ENCODE measurements around the gene KIR2DL4.

Gene KIR2DL4

DNA sequence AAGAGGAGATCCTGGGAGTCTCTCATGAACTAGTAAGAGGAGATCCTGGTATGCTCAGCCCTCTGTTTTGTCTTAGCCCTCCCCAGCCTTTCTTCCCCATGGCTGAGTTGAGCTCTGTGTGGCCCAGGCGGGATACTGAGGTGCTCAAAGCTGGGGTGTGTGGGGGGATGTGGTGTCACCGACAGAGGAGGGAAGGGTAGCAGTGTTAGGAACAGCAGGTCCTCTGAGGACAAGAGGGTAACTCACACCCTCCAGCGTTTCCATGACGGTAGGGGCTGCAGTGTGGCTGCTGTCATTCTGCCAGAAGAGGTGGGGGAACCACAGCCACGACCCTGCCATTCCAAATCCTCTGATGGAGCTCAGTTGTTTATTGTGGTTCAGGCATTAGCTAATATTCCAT lies 691 bp downstream of the KIR2DL4 start (continued):
- no peak for TF ChIP-seq BACH2 (CRISPR knock-in tag; IDR thresholded peaks at IDR 0.05; ENCODE audit: borderline replicate concordance)
- TF ChIP-seq, protein P1, sequence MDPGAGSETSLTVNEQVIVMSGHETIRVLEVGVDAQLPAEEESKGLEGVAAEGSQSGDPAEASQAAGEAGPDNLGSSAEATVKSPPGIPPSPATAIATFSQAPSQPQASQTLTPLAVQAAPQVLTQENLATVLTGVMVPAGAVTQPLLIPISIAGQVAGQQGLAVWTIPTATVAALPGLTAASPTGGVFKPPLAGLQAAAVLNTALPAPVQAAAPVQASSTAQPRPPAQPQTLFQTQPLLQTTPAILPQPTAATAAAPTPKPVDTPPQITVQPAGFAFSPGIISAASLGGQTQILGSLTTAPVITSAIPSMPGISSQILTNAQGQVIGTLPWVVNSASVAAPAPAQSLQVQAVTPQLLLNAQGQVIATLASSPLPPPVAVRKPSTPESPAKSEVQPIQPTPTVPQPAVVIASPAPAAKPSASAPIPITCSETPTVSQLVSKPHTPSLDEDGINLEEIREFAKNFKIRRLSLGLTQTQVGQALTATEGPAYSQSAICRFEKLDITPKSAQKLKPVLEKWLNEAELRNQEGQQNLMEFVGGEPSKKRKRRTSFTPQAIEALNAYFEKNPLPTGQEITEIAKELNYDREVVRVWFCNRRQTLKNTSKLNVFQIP (CRISPR knock-in tag; IDR thresholded peaks at IDR 0.05; ENCODE audit: borderline replicate concordance, low read depth), result no peak

DNA sequence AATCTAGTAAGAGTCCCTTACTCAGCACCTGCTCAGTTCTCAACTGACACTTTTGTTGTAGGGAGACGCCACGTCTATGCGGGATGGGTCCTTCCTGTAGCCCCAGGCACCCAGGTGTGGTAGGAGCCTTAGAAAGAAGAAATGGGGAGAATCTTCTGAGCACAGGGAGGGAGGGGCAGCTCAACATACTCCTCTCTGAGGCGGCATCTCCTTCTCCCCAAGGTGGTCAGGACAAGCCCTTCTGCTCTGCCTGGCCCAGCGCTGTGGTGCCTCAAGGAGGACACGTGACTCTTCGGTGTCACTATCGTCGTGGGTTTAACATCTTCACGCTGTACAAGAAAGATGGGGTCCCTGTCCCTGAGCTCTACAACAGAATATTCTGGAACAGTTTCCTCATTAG lies 1.2 kb downstream of the KIR2DL4 start:
- TF ChIP-seq PPARA (CRISPR knock-in tag; IDR thresholded peaks at IDR 0.05; ENCODE audit: borderline replicate concordance) (no peak), ZFP30 (CRISPR knock-in tag; IDR thresholded peaks at IDR 0.05) (no peak), RARB (CRISPR knock-in tag; IDR thresholded peaks at IDR 0.05) (no peak), ZNF70 (CRISPR knock-in tag; IDR thresholded peaks at IDR 0.05) (no peak)
- no peak for ATAC-seq

DNA sequence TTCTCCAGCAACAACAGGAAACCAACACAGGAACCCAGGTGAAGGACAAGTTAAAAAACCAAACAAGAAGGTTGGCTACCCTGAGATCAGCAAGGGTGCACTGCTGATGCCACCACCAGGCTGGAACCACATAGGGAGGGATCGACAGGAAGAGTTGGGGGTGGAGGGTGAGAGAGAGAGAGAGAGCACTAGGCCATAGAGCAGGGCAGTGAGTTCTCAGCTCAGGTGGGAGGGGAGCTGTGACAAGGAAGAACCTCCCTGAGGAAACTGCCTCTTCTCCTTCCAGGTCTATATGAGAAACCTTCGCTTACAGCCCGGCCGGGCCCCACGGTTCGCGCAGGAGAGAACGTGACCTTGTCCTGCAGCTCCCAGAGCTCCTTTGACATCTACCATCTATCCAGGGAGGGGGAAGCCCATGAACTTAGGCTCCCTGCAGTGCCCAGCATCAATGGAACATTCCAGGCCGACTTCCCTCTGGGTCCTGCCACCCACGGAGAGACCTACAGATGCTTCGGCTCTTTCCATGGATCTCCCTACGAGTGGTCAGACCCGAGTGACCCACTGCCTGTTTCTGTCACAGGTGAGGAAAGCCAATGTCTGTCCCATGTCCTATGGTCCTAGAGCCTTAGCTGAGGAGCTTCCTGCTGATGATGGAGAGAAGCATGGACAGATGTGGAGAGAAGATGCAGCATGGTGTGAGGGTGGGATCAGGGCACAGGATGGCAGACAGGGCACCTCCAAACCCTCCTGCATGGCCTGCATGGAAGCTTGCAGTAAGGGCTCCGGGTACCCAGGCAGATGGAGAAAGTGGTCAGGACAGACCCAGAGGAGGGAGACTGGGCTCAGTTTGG lies 2.5 kb downstream of the KIR2DL4 start:
- no peak for ATAC-seq
- TF ChIP-seq ISL1 (CRISPR knock-in tag; IDR thresholded peaks at IDR 0.05) (no peak), PPARA (CRISPR knock-in tag; IDR thresholded peaks at IDR 0.05; ENCODE audit: borderline replicate concordance) (no peak), ZFP30 (CRISPR knock-in tag; IDR thresholded peaks at IDR 0.05) (no peak), ZNF565 (CRISPR knock-in tag; conservative IDR thresholded peaks at IDR 0.05; ENCODE audit: low read depth) (no peak), CSDC2 (CRISPR knock-in tag; IDR thresholded peaks at IDR 0.05) (no peak), ZFP3 (CRISPR knock-in tag; IDR thresholded peaks at IDR 0.05) (no peak), TCF4 (CRISPR knock-in tag; IDR thresholded peaks at IDR 0.05; ENCODE audit: borderline replicate concordance) (no peak), BACH2 (CRISPR knock-in tag; IDR thresholded peaks at IDR 0.05; ENCODE audit: borderline replicate concordance) (no peak), ZNF70 (CRISPR knock-in tag; IDR thresholded peaks at IDR 0.05) (no peak), ZNF8 (CRISPR knock-in tag; IDR thresholded peaks at IDR 0.05) (no peak)
- TF ChIP-seq, protein P2, sequence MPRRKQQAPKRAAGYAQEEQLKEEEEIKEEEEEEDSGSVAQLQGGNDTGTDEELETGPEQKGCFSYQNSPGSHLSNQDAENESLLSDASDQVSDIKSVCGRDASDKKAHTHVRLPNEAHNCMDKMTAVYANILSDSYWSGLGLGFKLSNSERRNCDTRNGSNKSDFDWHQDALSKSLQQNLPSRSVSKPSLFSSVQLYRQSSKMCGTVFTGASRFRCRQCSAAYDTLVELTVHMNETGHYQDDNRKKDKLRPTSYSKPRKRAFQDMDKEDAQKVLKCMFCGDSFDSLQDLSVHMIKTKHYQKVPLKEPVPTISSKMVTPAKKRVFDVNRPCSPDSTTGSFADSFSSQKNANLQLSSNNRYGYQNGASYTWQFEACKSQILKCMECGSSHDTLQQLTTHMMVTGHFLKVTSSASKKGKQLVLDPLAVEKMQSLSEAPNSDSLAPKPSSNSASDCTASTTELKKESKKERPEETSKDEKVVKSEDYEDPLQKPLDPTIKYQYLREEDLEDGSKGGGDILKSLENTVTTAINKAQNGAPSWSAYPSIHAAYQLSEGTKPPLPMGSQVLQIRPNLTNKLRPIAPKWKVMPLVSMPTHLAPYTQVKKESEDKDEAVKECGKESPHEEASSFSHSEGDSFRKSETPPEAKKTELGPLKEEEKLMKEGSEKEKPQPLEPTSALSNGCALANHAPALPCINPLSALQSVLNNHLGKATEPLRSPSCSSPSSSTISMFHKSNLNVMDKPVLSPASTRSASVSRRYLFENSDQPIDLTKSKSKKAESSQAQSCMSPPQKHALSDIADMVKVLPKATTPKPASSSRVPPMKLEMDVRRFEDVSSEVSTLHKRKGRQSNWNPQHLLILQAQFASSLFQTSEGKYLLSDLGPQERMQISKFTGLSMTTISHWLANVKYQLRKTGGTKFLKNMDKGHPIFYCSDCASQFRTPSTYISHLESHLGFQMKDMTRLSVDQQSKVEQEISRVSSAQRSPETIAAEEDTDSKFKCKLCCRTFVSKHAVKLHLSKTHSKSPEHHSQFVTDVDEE (CRISPR knock-in tag; IDR thresholded peaks at IDR 0.05), result no peak

DNA sequence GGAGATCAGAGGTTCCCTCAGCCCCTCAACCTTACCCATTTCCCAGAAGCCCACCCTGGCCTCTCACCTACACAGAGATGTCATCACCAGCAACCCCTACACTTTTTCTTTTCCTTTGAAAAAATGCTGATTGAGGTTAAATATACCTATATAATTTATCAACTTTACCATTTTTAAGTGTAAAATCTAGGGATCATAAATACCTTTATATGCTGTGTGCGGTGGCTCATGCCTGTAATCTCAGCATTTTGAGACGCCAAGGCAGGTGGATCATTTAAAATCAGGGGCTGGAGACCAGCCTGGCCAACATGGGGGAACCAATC lies 3.1 kb downstream of the KIR2DL4 start:
- ATAC-seq, result no peak
- no peak for TF ChIP-seq ISL1 (CRISPR knock-in tag; IDR thresholded peaks at IDR 0.05)
- no peak for TF ChIP-seq ZC3H10 (CRISPR knock-in tag; IDR thresholded peaks at IDR 0.05)
- TF ChIP-seq GLIS3 (CRISPR knock-in tag; IDR thresholded peaks at IDR 0.05), result no peak
- TF ChIP-seq ZNF565 (CRISPR knock-in tag; conservative IDR thresholded peaks at IDR 0.05; ENCODE audit: low read depth), result no peak
- TF ChIP-seq TOX (CRISPR knock-in tag; IDR thresholded peaks at IDR 0.05; ENCODE audit: borderline replicate concordance), result no peak
- TF ChIP-seq, protein P3, sequence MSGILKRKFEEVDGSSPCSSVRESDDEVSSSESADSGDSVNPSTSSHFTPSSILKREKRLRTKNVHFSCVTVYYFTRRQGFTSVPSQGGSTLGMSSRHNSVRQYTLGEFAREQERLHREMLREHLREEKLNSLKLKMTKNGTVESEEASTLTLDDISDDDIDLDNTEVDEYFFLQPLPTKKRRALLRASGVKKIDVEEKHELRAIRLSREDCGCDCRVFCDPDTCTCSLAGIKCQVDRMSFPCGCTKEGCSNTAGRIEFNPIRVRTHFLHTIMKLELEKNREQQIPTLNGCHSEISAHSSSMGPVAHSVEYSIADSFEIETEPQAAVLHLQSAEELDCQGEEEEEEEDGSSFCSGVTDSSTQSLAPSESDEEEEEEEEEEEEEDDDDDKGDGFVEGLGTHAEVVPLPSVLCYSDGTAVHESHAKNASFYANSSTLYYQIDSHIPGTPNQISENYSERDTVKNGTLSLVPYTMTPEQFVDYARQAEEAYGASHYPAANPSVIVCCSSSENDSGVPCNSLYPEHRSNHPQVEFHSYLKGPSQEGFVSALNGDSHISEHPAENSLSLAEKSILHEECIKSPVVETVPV (CRISPR knock-in tag; IDR thresholded peaks at IDR 0.05), result no peak
- TF ChIP-seq CSDC2 (CRISPR knock-in tag; IDR thresholded peaks at IDR 0.05), result no peak
- TF ChIP-seq, protein P1 (CRISPR knock-in tag; IDR thresholded peaks at IDR 0.05; ENCODE audit: borderline replicate concordance, low read depth), result no peak
- TF ChIP-seq ZNF8 (CRISPR knock-in tag; IDR thresholded peaks at IDR 0.05), result no peak
- TF ChIP-seq, protein P4, sequence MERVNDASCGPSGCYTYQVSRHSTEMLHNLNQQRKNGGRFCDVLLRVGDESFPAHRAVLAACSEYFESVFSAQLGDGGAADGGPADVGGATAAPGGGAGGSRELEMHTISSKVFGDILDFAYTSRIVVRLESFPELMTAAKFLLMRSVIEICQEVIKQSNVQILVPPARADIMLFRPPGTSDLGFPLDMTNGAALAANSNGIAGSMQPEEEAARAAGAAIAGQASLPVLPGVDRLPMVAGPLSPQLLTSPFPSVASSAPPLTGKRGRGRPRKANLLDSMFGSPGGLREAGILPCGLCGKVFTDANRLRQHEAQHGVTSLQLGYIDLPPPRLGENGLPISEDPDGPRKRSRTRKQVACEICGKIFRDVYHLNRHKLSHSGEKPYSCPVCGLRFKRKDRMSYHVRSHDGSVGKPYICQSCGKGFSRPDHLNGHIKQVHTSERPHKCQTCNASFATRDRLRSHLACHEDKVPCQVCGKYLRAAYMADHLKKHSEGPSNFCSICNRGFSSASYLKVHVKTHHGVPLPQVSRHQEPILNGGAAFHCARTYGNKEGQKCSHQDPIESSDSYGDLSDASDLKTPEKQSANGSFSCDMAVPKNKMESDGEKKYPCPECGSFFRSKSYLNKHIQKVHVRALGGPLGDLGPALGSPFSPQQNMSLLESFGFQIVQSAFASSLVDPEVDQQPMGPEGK (CRISPR knock-in tag; IDR thresholded peaks at IDR 0.05; ENCODE audit: borderline replicate concordance), result no peak
- TF ChIP-seq, protein P5, sequence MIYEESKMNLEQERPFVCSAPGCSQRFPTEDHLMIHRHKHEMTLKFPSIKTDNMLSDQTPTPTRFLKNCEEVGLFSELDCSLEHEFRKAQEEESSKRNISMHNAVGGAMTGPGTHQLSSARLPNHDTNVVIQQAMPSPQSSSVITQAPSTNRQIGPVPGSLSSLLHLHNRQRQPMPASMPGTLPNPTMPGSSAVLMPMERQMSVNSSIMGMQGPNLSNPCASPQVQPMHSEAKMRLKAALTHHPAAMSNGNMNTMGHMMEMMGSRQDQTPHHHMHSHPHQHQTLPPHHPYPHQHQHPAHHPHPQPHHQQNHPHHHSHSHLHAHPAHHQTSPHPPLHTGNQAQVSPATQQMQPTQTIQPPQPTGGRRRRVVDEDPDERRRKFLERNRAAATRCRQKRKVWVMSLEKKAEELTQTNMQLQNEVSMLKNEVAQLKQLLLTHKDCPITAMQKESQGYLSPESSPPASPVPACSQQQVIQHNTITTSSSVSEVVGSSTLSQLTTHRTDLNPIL (CRISPR knock-in tag; IDR thresholded peaks at IDR 0.05; ENCODE audit: low read depth), result no peak
- no peak for TF ChIP-seq ZFP3 (CRISPR knock-in tag; IDR thresholded peaks at IDR 0.05)
- TF ChIP-seq, protein P2 (CRISPR knock-in tag; IDR thresholded peaks at IDR 0.05), result no peak
- TF ChIP-seq ZFP30 (CRISPR knock-in tag; IDR thresholded peaks at IDR 0.05), result no peak
- no peak for TF ChIP-seq RARB (CRISPR knock-in tag; IDR thresholded peaks at IDR 0.05)
- TF ChIP-seq OSR1 (CRISPR knock-in tag; IDR thresholded peaks at IDR 0.05), result no peak
- no peak for TF ChIP-seq TCF4 (CRISPR knock-in tag; IDR thresholded peaks at IDR 0.05; ENCODE audit: borderline replicate concordance)
- no peak for TF ChIP-seq ZNF70 (CRISPR knock-in tag; IDR thresholded peaks at IDR 0.05)

Measured in SK-N-SH treated with all-trans-retinoic acid at 6 μM for 48 hours (cell line).